Measurements from ENCODE around the gene RGS7BP.

RGS7BP gene

DNA sequence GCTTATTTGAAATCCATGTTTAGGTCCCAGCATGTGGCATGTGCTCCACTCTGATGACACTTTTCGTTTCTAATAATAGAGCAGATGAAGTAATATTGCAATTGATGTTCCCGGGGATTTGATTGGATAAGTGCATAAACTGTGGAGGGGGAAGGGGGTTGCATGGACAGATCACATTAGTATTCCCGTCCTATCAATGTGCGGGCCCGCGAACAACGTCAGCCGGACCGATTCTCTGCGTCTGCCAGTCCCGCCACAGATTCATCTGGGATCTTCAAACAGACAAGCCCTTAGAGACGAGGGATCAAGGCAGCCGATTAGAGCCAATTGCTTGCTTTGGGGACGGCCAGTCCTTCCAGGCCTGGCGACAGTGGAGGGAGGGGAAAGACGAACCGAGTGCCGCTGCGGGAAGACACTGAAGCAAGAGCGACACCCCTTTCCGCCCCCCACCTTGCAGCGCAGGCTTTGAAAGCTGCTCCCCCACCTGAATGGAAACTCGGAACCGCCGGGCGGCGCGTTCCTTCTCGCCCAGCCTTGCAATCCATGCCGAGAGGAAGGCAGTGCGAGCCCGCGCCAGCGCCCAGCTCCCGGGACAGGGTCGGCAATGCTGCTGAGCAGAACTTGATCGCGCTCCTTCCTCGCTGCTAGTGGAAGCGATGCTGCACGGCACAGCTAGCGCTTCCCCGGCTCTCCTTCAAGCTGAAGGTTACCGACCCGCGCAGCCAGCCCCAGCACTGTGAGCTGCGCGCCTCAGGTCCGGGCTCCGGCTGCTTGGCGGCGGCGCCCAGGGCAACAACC, at the start of gene RGS7BP:
Gene RGS7BP, plus strand, starts transcription at position 247 of the 798 bp plus-strand sequence. CDS start 610 bp downstream, outside the sequence.
- Histone ChIP-seq H3K4me3 (ENCODE audit: low read depth, low read length) (peak within 1 kb of the TSS; percentile 72), H2AFZ (ENCODE audit: low read length, unreplicated experiment) (no peak within 1 kb of the TSS), H3K79me2 (ENCODE audit: control insufficient read depth, insufficient read depth, low read length, unreplicated experiment) (no peaks in the 10 kb centered on the region), H3K27ac (ENCODE audit: low read depth, low read length) (no peak within 1 kb of the TSS), H3K4me1 (ENCODE audit: control insufficient read depth, insufficient read depth, low read length, unreplicated experiment) (no peaks in the 10 kb centered on the region), H3K27me3 (ENCODE audit: insufficient read depth, low read length) (peaks cover 85% of the 10 kb centered on the region), H3K36me3 (ENCODE audit: insufficient read depth, low read length) (no peaks in the 10 kb centered on the region)

DNA sequence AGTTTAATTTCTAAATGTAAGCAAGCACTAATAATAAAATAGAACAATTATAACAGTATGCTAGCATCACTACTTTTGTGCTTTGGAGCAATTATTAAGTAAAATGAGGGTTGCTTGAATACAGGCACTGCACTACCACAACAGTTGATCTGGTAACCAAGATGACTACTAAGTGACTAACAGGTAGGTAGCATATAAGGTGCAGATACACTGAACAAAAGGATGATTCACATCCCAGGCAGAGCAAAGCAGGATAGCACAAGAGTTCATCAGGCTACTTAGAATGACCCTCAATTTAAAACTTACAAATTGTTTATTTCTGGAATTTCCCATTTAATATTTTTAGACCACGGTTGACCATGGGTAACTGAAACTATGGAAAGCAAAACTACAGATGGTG, 48.0 kb upstream of the RGS7BP start:
- no peaks in the 10 kb centered on the region for H3K79me2 ChIP-seq (ENCODE audit: control insufficient read depth, insufficient read depth, low read length, unreplicated experiment)
- H3K27me3 ChIP-seq (ENCODE audit: insufficient read depth, low read length): no peaks in the 10 kb centered on the region
- H2AFZ ChIP-seq (ENCODE audit: low read length, unreplicated experiment): no peak overlapping the region
- no peaks in the 10 kb centered on the region for H3K4me1 ChIP-seq (ENCODE audit: control insufficient read depth, insufficient read depth, low read length, unreplicated experiment)
- no peaks in the 10 kb centered on the region for H3K36me3 ChIP-seq (ENCODE audit: insufficient read depth, low read length)
- H3K27ac ChIP-seq (ENCODE audit: low read depth, low read length): no peak overlapping the region
- no peak overlapping the region for H3K4me3 ChIP-seq (ENCODE audit: low read depth, low read length)

DNA sequence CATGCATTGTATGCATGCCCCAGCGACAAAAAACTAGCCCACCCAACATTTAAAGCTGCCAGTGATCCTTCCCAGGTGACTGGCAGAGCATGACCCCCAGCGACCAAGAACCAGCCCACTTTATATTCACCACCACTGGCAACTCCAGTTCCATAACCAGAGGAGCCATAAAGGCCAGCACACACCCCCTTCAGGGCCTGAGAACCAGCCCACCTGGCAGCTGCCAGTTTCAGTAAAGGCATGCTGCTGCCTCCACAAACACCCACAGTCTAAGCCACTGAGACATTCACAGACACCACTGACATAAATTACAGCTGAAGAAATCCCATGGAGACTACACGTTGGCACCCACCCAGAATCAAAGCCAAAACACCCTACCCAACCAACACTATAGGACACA, 46.9 kb upstream of the RGS7BP start:
- no peaks in the 10 kb centered on the region for H3K79me2 ChIP-seq (ENCODE audit: control insufficient read depth, insufficient read depth, low read length, unreplicated experiment)
- no peaks in the 10 kb centered on the region for H3K4me1 ChIP-seq (ENCODE audit: control insufficient read depth, insufficient read depth, low read length, unreplicated experiment)
- no peaks in the 10 kb centered on the region for H3K36me3 ChIP-seq (ENCODE audit: insufficient read depth, low read length)
- no peaks in the 10 kb centered on the region for H3K27me3 ChIP-seq (ENCODE audit: insufficient read depth, low read length)
- H2AFZ ChIP-seq (ENCODE audit: low read length, unreplicated experiment): no peak overlapping the region
- no peak overlapping the region for H3K4me3 ChIP-seq (ENCODE audit: low read depth, low read length)
- H3K27ac ChIP-seq (ENCODE audit: low read depth, low read length): no peak overlapping the region

DNA sequence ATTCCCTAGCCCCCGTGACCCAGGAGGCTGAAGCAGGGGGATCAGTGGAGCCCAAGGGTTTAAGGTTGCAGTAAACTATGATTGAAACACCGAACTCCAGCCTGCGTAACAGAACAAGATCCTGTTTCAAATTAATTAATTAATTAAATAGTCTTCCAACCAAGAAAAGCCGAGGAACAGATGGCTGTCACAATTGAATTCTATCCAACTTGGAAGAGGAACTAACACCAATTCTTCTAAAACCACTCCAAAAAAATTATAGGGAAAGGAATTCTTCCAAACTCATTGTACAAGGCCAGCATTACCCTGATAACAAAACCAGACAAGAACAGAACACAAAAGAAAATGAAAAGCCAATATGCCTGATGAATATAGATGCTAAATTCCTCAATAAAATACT, 43.4 kb upstream of the RGS7BP start:
- Histone ChIP-seq H3K4me1 (ENCODE audit: control insufficient read depth, insufficient read depth, low read length, unreplicated experiment) (no peaks in the 10 kb centered on the region), H3K27me3 (ENCODE audit: insufficient read depth, low read length) (no peaks in the 10 kb centered on the region), H3K4me3 (ENCODE audit: low read depth, low read length) (no peak overlapping the region), H3K27ac (ENCODE audit: low read depth, low read length) (no peak overlapping the region), H2AFZ (ENCODE audit: low read length, unreplicated experiment) (no peak overlapping the region), H3K36me3 (ENCODE audit: insufficient read depth, low read length) (no peaks in the 10 kb centered on the region), H3K79me2 (ENCODE audit: control insufficient read depth, insufficient read depth, low read length, unreplicated experiment) (no peaks in the 10 kb centered on the region)

DNA sequence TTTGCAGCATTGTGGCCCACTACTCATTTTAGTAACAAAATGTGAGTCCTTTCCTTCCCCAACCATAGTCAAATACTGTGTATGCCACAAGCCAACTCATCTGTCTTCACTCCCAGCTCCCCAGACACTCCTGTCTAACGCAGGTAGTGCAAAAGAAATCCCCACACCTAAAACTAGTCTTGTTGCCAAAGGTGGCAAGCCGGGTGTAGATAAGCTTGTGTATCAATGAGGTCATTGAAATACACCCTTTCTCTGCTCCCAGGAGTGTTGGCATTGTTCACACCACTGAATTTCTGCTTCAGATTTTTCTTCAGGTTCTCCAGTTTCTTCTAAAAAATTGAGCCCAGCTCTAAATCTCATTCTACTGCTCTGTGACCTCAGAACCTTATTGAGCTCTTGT, 19.7 kb upstream of the RGS7BP start:
- Histone ChIP-seq H2AFZ (ENCODE audit: low read length, unreplicated experiment) (no peak overlapping the region), H3K79me2 (ENCODE audit: control insufficient read depth, insufficient read depth, low read length, unreplicated experiment) (no peaks in the 10 kb centered on the region), H3K36me3 (ENCODE audit: insufficient read depth, low read length) (no peaks in the 10 kb centered on the region), H3K27me3 (ENCODE audit: insufficient read depth, low read length) (peaks cover 2% of the 10 kb centered on the region; the same call in 1 of the 2 replicates), H3K4me3 (ENCODE audit: low read depth, low read length) (no peak overlapping the region), H3K27ac (ENCODE audit: low read depth, low read length) (no peak overlapping the region), H3K4me1 (ENCODE audit: control insufficient read depth, insufficient read depth, low read length, unreplicated experiment) (no peaks in the 10 kb centered on the region)

DNA sequence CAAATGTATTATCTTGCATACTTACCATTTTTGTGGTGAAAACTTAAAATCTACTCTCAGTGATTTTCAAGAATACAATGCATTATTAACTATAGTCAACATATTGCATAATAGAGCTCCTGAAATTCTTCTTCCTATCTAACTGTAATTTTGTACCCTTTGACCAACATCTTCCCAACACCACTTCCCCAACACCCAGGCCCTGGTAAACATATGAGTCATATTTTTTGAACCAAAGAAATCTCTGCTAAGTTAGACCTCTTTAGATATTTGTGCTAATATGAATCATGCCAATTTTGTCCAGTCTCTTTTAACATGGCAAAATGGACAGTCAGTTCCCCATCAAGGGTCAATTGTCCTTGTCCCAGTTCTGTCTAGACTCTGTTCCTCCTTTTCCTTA, 18.5 kb upstream of the RGS7BP start:
- no peaks in the 10 kb centered on the region for H3K79me2 ChIP-seq (ENCODE audit: control insufficient read depth, insufficient read depth, low read length, unreplicated experiment)

DNA sequence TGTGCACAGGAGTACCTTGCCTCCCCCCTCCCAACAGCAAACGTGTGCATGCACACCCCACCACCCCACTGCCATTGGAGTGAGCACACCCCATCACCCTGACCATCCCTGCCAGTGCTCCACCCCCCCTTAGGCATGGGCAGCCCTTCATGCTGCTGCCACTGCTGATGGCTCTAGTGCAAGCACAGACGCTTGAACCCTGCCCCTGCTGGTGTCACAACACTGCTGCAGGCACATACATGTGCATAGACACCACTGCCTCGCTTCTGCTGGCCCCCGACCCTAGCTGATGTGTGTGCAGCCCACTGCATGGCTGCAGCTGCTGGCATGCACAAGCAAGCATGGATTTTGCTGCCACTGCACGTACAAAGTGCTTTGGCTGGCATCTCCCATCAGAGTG, 16.0 kb upstream of the RGS7BP start:
- no peak overlapping the region for H3K27ac ChIP-seq (ENCODE audit: low read depth, low read length)
- H3K36me3 ChIP-seq (ENCODE audit: insufficient read depth, low read length): no peaks in the 10 kb centered on the region
- H3K4me1 ChIP-seq (ENCODE audit: control insufficient read depth, insufficient read depth, low read length, unreplicated experiment): no peaks in the 10 kb centered on the region
- H3K79me2 ChIP-seq (ENCODE audit: control insufficient read depth, insufficient read depth, low read length, unreplicated experiment): no peaks in the 10 kb centered on the region
- peaks cover 11% of the 10 kb centered on the region; the same call in 1 of the 2 replicates for H3K27me3 ChIP-seq (ENCODE audit: insufficient read depth, low read length)
- no peak overlapping the region for H3K4me3 ChIP-seq (ENCODE audit: low read depth, low read length)
- H2AFZ ChIP-seq (ENCODE audit: low read length, unreplicated experiment): no peak overlapping the region

More for the DNA sequence above, 18.5 kb upstream of the RGS7BP start:
- peaks cover 11% of the 10 kb centered on the region; the same call in 1 of the 2 replicates for H3K27me3 ChIP-seq (ENCODE audit: insufficient read depth, low read length)
- H3K4me1 ChIP-seq (ENCODE audit: control insufficient read depth, insufficient read depth, low read length, unreplicated experiment): no peaks in the 10 kb centered on the region
- H3K4me3 ChIP-seq (ENCODE audit: low read depth, low read length): no peak overlapping the region
- H3K27ac ChIP-seq (ENCODE audit: low read depth, low read length): no peak overlapping the region
- H3K36me3 ChIP-seq (ENCODE audit: insufficient read depth, low read length): no peaks in the 10 kb centered on the region
- H2AFZ ChIP-seq (ENCODE audit: low read length, unreplicated experiment): no peak overlapping the region

DNA sequence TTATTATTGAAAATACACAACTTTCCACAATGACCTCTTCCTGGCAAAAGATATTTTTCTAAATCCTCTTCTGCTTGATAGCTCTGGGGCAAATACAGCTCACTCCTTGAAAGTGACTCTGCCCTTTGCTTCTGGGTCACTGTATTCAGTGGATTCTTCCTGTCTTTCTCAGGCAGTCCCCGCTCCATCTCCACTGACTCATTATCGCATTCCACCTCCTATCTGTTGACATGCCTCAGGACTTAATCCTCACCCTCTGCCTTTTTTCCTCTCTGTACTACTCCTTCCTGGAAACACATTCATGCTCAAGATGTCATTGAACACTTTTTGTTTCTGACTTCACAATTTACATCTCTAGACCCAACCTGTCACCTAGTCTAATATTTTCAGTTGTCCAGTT, 8.4 kb upstream of the RGS7BP start:
- Histone ChIP-seq H3K36me3 (ENCODE audit: insufficient read depth, low read length) (no peaks in the 10 kb centered on the region), H3K27ac (ENCODE audit: low read depth, low read length) (no peak overlapping the region), H3K4me1 (ENCODE audit: control insufficient read depth, insufficient read depth, low read length, unreplicated experiment) (no peaks in the 10 kb centered on the region), H3K4me3 (ENCODE audit: low read depth, low read length) (no peak overlapping the region), H3K27me3 (ENCODE audit: insufficient read depth, low read length) (peaks cover 14% of the 10 kb centered on the region), H3K79me2 (ENCODE audit: control insufficient read depth, insufficient read depth, low read length, unreplicated experiment) (no peaks in the 10 kb centered on the region), H2AFZ (ENCODE audit: low read length, unreplicated experiment) (no peak overlapping the region)

DNA sequence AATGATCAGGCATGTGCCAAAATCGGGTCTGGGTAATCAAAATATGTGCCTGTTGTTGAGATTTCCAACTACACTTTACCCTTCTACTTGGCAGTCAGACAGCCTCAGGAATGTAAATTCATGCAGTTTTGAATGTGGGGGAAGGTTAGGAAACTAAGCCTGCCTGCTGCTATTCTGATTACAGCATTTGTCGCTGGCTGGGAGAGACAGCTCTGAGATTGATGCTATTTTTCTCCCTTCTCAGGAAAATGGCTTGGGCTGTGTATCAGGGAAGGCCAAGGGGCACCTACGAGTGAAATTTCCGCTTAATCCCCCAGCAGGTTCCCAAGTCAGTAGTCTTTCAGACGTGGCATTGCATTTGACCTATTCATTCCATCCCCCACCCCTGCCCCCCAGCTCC, 3.6 kb upstream of the RGS7BP start:
- Histone ChIP-seq H3K4me3 (ENCODE audit: low read depth, low read length) (no peak overlapping the region), H2AFZ (ENCODE audit: low read length, unreplicated experiment) (no peak overlapping the region), H3K79me2 (ENCODE audit: control insufficient read depth, insufficient read depth, low read length, unreplicated experiment) (no peaks in the 10 kb centered on the region), H3K4me1 (ENCODE audit: control insufficient read depth, insufficient read depth, low read length, unreplicated experiment) (no peaks in the 10 kb centered on the region), H3K27ac (ENCODE audit: low read depth, low read length) (no peak overlapping the region), H3K36me3 (ENCODE audit: insufficient read depth, low read length) (no peaks in the 10 kb centered on the region), H3K27me3 (ENCODE audit: insufficient read depth, low read length) (peaks cover 49% of the 10 kb centered on the region)

DNA sequence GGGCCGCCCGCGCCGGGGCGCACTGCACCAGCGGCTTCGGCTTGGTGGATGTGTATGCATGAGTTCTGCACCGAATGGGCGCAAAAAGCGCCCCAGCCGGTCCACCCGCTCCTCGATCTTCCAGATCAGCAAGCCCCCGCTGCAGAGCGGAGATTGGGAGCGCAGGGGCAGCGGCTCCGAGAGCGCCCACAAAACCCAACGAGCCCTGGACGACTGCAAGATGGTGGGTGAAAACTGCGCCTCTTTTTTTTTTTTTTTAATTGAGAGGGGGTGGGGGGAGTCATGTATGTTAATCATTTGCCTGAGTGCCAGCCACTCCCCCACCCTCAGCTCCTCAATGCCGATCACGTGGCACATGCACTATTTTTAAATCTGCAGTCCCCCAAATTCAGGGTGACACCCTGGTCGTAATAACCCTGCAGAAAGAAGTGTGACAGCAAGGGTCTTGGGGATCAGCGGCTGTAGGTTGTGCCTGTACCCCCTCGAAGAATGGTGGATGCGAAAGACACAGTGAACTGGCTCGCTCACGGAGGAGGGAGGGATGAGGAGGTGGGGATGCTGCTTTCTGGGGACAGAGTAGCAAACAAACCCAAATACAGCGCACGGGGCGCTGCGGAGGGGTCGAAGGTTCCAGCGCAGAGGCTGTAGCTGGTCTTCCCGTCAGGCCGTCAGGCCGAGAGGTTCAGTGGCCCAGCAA, 900 bp downstream of the RGS7BP start:
- Histone ChIP-seq H3K27ac (ENCODE audit: low read depth, low read length) (no peak overlapping the region), H3K79me2 (ENCODE audit: control insufficient read depth, insufficient read depth, low read length, unreplicated experiment) (no peaks in the 10 kb centered on the region), H3K4me3 (ENCODE audit: low read depth, low read length) (peak overlapping the region; percentile 72), H3K36me3 (ENCODE audit: insufficient read depth, low read length) (no peaks in the 10 kb centered on the region), H2AFZ (ENCODE audit: low read length, unreplicated experiment) (no peak overlapping the region), H3K27me3 (ENCODE audit: insufficient read depth, low read length) (peaks cover 84% of the 10 kb centered on the region), H3K4me1 (ENCODE audit: control insufficient read depth, insufficient read depth, low read length, unreplicated experiment) (no peaks in the 10 kb centered on the region)

DNA sequence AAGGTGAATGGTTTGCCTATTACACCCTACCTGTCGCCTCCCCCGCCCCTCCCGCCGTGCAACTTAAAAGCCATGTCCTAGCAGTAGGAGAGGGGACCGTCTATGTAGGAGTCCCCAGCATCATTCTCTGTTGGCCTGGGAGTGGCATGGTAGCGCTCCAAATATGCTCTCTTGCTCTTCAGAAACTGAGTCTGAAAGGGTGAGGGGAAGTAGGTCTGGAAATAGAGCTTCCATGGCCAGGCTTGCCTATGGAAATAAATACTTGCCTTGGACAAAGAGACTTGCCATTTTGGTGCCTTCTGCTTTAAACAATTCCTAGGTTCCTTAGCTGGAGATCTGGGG, 1.4 kb downstream of the RGS7BP start:
- no peak overlapping the region for H3K4me3 ChIP-seq (ENCODE audit: low read depth, low read length)

More for the DNA sequence above, 1.4 kb downstream of the RGS7BP start:
- Histone ChIP-seq H2AFZ (ENCODE audit: low read length, unreplicated experiment) (no peak overlapping the region), H3K27ac (ENCODE audit: low read depth, low read length) (no peak overlapping the region), H3K36me3 (ENCODE audit: insufficient read depth, low read length) (no peaks in the 10 kb centered on the region), H3K4me1 (ENCODE audit: control insufficient read depth, insufficient read depth, low read length, unreplicated experiment) (no peaks in the 10 kb centered on the region), H3K79me2 (ENCODE audit: control insufficient read depth, insufficient read depth, low read length, unreplicated experiment) (no peaks in the 10 kb centered on the region), H3K27me3 (ENCODE audit: insufficient read depth, low read length) (peaks cover 84% of the 10 kb centered on the region)

All from ACC112 (cell line).